ENCODE results near the gene INHBE. TPM values are rescaled to one million over a fixed set of nuclear protein-coding genes. Genes with fewer than 3 reads are reported as not detected.

INHBE gene
- total RNA-seq, 1 donor: 3.3 TPM

- no peak overlapping the region for H3K4me2 ChIP-seq (ENCODE audit: insufficient read depth, low read length)
- H2AFZ ChIP-seq (ENCODE audit: low read length): no peak overlapping the region
- no peak overlapping the region for H3K27ac ChIP-seq (ENCODE audit: low read depth, low read length)
These were observed 7.8 kb downstream of the INHBE start for GRCh38 chr12:57462912-57463253.

GRCh38 chr12:57464569-57464968, 9.5 kb downstream of the INHBE start:
- Histone ChIP-seq H3K4me1 (ENCODE audit: insufficient read depth, low read length) (peaks cover 7% of the 10 kb centered on the region), H3K36me3 (ENCODE audit: insufficient read depth, low read length) (no peaks in the 10 kb centered on the region)

More at GRCh38 chr12:57462912-57463253, 7.8 kb downstream of the INHBE start:
- Histone ChIP-seq H4K20me1 (ENCODE audit: insufficient read depth, low read length) (no peaks in the 10 kb centered on the region), H3K79me2 (ENCODE audit: insufficient read depth, low read length) (no peaks in the 10 kb centered on the region), H3K4me3 (ENCODE audit: insufficient read depth, low read length) (no peak overlapping the region), H3K9me3 (ENCODE audit: low read depth, low read length) (no peaks in the 10 kb centered on the region), H3K27me3 (ENCODE audit: insufficient read depth, low read length) (peaks cover 24% of the 10 kb centered on the region), H3K36me3 (ENCODE audit: insufficient read depth, low read length) (no peaks in the 10 kb centered on the region), H3K4me1 (ENCODE audit: insufficient read depth, low read length) (peaks cover 16% of the 10 kb centered on the region)
- DNase-seq (ENCODE audit: insufficient read length, low spot score, missing footprints): no peak
- TF ChIP-seq CTCF (IDR thresholded peaks at IDR 0.05; ENCODE audit: extremely low read depth, low read depth, low read length): no peak

GRCh38 chr12:57465030-57465746, 10.1 kb downstream of the INHBE start:
- H3K4me2 ChIP-seq (ENCODE audit: insufficient read depth, low read length): no peak overlapping the region
- no peak for TF ChIP-seq CTCF (IDR thresholded peaks at IDR 0.05; ENCODE audit: extremely low read depth, low read depth, low read length)
- H3K4me1 ChIP-seq (ENCODE audit: insufficient read depth, low read length): peaks cover 7% of the 10 kb centered on the region
- no peak for DNase-seq (ENCODE audit: insufficient read length, low spot score, missing footprints)
- H3K36me3 ChIP-seq (ENCODE audit: insufficient read depth, low read length): no peaks in the 10 kb centered on the region
- H3K27me3 ChIP-seq (ENCODE audit: insufficient read depth, low read length): peaks cover 38% of the 10 kb centered on the region
- no peak overlapping the region for H3K27ac ChIP-seq (ENCODE audit: low read depth, low read length)
- no peak overlapping the region for H2AFZ ChIP-seq (ENCODE audit: low read length)
- no peaks in the 10 kb centered on the region for H3K9me3 ChIP-seq (ENCODE audit: low read depth, low read length)
- H3K4me3 ChIP-seq (ENCODE audit: insufficient read depth, low read length): no peak overlapping the region
- H4K20me1 ChIP-seq (ENCODE audit: insufficient read depth, low read length): no peaks in the 10 kb centered on the region
- H3K79me2 ChIP-seq (ENCODE audit: insufficient read depth, low read length): no peaks in the 10 kb centered on the region

More at GRCh38 chr12:57464569-57464968, 9.5 kb downstream of the INHBE start:
- Histone ChIP-seq H3K9me3 (ENCODE audit: low read depth, low read length) (no peaks in the 10 kb centered on the region), H4K20me1 (ENCODE audit: insufficient read depth, low read length) (no peaks in the 10 kb centered on the region), H2AFZ (ENCODE audit: low read length) (no peak overlapping the region), H3K27ac (ENCODE audit: low read depth, low read length) (no peak overlapping the region), H3K4me2 (ENCODE audit: insufficient read depth, low read length) (no peak overlapping the region), H3K79me2 (ENCODE audit: insufficient read depth, low read length) (no peaks in the 10 kb centered on the region), H3K27me3 (ENCODE audit: insufficient read depth, low read length) (peaks cover 33% of the 10 kb centered on the region), H3K4me3 (ENCODE audit: insufficient read depth, low read length) (no peak overlapping the region)
- DNase-seq (ENCODE audit: insufficient read length, low spot score, missing footprints): peak; percentile 69
- no peak for TF ChIP-seq CTCF (IDR thresholded peaks at IDR 0.05; ENCODE audit: extremely low read depth, low read depth, low read length)

- H3K9me3 ChIP-seq (ENCODE audit: low read depth, low read length): no peaks in the 10 kb centered on the region
- TF ChIP-seq CTCF (IDR thresholded peaks at IDR 0.05; ENCODE audit: extremely low read depth, low read depth, low read length): no peak
- peaks cover 6% of the 10 kb centered on the region for H3K4me1 ChIP-seq (ENCODE audit: insufficient read depth, low read length)
- no peaks in the 10 kb centered on the region for H3K36me3 ChIP-seq (ENCODE audit: insufficient read depth, low read length)
- peaks cover 31% of the 10 kb centered on the region for H3K27me3 ChIP-seq (ENCODE audit: insufficient read depth, low read length)
- no peak overlapping the region for H2AFZ ChIP-seq (ENCODE audit: low read length)
- H4K20me1 ChIP-seq (ENCODE audit: insufficient read depth, low read length): no peaks in the 10 kb centered on the region
- H3K4me2 ChIP-seq (ENCODE audit: insufficient read depth, low read length): no peak overlapping the region
- H3K79me2 ChIP-seq (ENCODE audit: insufficient read depth, low read length): no peaks in the 10 kb centered on the region
- H3K4me3 ChIP-seq (ENCODE audit: insufficient read depth, low read length): no peak overlapping the region
- H3K27ac ChIP-seq (ENCODE audit: low read depth, low read length): no peak overlapping the region
- no peak for DNase-seq (ENCODE audit: insufficient read length, low spot score, missing footprints)
These were observed 10.8 kb downstream of the INHBE start for GRCh38 chr12:57465747-57466505.
